ENCODE data around the gene ASCC3.

- no peak for TF ChIP-seq CTCF (IDR thresholded peaks at IDR 0.05)
- no peak for TF ChIP-seq POLR2A (IDR thresholded peaks at IDR 0.05)
These were observed 37.0 kb upstream of the ASCC3 start for GRCh38 chr6:100918152-100918551.

Measured in adrenal gland (tissue), 5 donors.